Measurements from ENCODE around the gene EGLN1.

DNA sequence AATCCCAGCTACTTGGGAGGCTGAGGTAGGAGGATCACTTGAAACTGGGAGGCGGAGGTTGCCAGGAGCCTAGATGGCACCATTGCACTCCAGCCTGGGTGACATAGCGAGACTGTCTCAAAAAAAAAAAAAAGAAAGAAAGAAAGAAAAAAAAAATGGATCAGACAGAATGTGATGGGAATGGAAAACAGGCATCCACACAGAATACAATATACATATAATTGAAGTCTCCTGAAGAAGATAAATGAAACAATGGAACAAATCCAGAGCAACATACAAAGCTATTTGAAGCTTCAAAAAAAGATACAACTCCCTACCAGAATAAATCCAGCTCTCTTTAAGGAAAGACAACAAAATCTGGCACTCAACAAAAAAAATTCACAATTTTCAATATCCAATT lies 10.9 kb upstream of the EGLN1 start:
- TF ChIP-seq, protein P1, sequence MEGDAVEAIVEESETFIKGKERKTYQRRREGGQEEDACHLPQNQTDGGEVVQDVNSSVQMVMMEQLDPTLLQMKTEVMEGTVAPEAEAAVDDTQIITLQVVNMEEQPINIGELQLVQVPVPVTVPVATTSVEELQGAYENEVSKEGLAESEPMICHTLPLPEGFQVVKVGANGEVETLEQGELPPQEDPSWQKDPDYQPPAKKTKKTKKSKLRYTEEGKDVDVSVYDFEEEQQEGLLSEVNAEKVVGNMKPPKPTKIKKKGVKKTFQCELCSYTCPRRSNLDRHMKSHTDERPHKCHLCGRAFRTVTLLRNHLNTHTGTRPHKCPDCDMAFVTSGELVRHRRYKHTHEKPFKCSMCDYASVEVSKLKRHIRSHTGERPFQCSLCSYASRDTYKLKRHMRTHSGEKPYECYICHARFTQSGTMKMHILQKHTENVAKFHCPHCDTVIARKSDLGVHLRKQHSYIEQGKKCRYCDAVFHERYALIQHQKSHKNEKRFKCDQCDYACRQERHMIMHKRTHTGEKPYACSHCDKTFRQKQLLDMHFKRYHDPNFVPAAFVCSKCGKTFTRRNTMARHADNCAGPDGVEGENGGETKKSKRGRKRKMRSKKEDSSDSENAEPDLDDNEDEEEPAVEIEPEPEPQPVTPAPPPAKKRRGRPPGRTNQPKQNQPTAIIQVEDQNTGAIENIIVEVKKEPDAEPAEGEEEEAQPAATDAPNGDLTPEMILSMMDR (IDR thresholded peaks at IDR 0.05): no peak
- TF ChIP-seq EP300 (IDR thresholded peaks at IDR 0.05): no peak
- TF ChIP-seq POLR2A (IDR thresholded peaks at IDR 0.05): no peak

Measured in tibial nerve (tissue), 4 donors.